Stimulated activated naive CD8-positive, alpha-beta T cell treated with anti-CD3 and anti-CD28 coated beads, Interleukin-15, Interleukin-2, amounts not matched to agents 100 U/mL and 50 U/mL, for 24 hours (primary cell): ENCODE data around the gene SMARCAD1.

ENCODE experiments used
- ATAC-seq: fragments of 150-1000 bp; cut with Tn5 transposase; one replicate; pipeline ENCODE4 v1.10.0; 2021
- DNase-seq: peaks from one replicate; pipeline ENCODE4 v3.0.0; 2021

SMARCAD1 gene

GRCh38 chr4:94228493-94229216 is 21.0 kb downstream of the SMARCAD1 start:
- ATAC-seq (no peak), DNase-seq (no peak)

DNA sequence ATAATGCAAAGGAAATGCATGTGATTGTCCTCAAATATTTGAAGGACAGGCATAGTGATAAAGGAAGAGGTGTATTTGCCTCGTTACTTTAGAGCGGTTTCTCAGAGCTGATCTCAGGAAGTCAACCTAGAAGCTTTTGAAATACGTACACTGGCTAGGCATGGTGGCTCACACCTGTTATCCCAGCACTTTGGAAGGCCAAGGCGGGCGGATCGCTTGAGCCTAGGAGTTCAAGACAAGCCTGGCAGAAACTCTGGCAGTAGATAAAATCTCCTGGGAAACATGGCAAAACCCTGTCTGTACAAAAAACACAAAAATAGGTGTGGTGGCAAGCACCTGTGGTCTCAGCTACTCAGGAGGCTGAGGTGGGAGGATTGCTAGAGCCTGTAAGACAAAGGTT is 24.9 kb downstream of the SMARCAD1 start:
- ATAC-seq = no peak
- DNase-seq = no peak

DNA sequence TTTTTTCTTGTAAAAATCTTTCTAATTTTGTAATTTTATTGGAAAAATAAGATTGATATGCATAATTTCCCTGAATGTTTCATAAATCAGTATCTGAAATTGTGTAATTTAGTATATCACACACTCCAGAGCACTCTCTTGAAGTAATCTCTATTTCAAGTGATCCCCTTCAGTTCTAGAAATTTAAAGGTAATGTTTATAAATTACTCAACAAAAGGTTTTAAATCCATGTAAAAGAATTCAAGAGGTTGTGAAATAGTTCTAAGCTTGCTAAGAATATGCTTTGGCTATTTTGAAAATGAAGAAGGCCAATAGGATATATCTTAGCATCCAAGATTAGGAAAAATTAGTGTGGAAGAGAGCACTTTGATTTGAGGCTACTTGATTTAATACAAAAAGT is 28.2 kb downstream of the SMARCAD1 start:
- no peak for ATAC-seq
- DNase-seq = no peak

GRCh38 chr4:94237271-94237670 is 29.6 kb downstream of the SMARCAD1 start:
- DNase-seq (no peak), ATAC-seq (no peak)

- ATAC-seq (no peak), DNase-seq (no peak)
These were observed 30.5 kb downstream of the SMARCAD1 start for GRCh38 chr4:94238160-94238559.

GRCh38 chr4:94240384-94240783 is 32.7 kb downstream of the SMARCAD1 start:
- DNase-seq (no peak), ATAC-seq (no peak)

DNA sequence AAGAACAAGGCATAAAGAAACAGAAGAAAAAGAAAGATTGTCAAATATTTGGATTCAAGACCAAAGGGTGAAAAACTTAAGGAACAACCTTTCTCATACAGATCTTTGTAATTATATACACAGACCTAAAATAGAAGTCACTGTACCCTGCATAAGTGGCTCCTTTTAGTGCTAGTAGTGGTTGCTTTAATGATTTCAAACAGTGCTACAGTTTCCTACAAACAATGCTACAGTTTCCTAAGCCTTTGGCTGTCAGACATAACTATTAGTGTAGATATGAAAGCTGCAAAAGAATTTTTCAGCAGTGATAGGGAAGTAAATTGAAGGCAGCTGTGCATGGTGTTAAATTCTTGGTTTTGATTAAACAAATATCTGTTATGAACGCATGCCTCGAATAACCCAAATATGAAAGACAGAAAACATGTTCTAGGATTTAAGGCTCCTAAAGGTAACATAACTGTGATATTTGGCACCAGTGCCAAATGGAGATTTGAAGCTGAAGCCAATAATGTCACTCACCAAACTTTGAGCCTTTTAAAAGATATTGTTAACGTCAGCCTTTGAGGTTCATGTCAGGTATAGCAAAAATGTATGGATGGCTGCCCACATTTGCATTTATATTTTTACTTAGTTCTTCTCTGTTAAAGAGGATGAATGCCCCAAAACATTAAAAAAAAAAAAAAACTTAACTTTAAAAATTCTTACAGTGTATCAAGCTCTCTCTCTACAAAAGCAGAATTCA is 36.6 kb downstream of the SMARCAD1 start:
- DNase-seq (no peak), ATAC-seq (no peak)

- ATAC-seq (no peak), DNase-seq (no peak)
These were observed 37.1 kb downstream of the SMARCAD1 start for GRCh38 chr4:94244829-94245185.

DNA sequence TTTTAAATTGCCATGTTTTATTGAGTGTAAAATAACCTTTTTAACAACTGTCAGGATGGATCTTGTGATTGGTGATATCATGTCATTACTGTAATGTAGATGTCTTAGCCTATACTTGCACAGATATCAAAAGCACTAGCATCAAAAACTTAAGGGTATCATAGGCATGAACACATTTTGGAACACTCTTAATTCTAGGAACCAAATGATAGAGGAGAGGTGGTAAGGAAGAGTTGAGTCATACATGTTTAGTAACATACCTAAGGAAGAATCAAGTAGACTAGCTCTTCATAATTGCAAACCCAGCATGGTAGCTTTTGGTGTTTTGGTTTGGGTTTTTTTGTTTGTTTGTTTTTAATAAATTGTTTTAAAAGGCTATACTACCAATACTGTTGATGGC is 43.4 kb downstream of the SMARCAD1 start:
- DNase-seq (no peak), ATAC-seq (no peak)

- ATAC-seq (no peak), DNase-seq (no peak)
These were observed 45.4 kb downstream of the SMARCAD1 start for GRCh38 chr4:94253036-94253435.

GRCh38 chr4:94256144-94256783 is 48.6 kb downstream of the SMARCAD1 start:
- ATAC-seq = no peak
- DNase-seq = no peak

- no peak for DNase-seq
- ATAC-seq = no peak
These were observed 49.2 kb downstream of the SMARCAD1 start for GRCh38 chr4:94256828-94257227.

- no peak for ATAC-seq
These were observed 54.7 kb downstream of the SMARCAD1 start for GRCh38 chr4:94262163-94263016.

DNA sequence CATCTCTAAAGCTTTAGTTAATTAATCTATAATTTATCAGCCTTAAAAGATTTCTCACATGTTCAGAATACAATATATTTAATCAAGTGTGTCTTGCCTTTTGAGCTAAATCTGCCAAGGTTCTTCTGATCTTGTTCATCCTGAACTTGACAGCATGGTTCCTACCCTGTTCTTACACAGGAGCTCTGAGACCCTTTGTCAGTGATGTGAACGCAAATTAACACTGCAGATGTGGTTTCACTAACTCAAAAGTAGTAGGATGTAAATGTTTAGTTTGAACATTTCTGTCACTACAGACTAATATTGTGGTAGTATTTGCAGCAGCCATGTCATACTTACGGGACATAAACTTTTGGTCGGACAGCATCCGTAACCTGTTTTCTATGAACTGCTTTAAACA is 59.4 kb downstream of the SMARCAD1 start:
- DNase-seq = no peak
- no peak for ATAC-seq

More at GRCh38 chr4:94262163-94263016, 54.7 kb downstream of the SMARCAD1 start:
- DNase-seq = no peak

DNA sequence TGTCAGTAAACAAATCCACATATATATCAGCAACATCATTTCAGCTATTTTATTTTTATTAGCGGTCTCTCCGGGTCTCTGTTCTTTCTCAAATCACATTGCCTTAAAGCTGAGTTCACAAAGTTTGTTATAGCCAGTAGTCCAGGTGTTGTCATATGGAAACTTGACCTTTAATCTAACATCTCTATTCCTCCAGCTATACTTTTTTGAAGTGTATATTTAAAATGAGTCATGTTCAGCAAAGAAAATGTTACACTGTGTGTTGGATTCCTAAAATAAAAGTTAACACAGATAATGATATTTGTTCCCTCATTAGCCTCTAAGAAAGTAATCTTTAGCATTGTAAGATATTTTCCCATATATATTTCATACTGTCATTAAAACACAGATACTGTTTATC is 63.6 kb downstream of the SMARCAD1 start:
- DNase-seq (no peak), ATAC-seq (no peak)

GRCh38 chr4:94274912-94275311 is 67.2 kb downstream of the SMARCAD1 start:
- ATAC-seq (no peak), DNase-seq (no peak)

GRCh38 chr4:94276204-94276603 is 68.5 kb downstream of the SMARCAD1 start:
- ATAC-seq = no peak
- DNase-seq = no peak

GRCh38 chr4:94277534-94277933 is 69.9 kb downstream of the SMARCAD1 start:
- ATAC-seq (no peak), DNase-seq (no peak)

GRCh38 chr4:94278781-94279180 is 71.1 kb downstream of the SMARCAD1 start:
- ATAC-seq (no peak), DNase-seq (no peak)

DNA sequence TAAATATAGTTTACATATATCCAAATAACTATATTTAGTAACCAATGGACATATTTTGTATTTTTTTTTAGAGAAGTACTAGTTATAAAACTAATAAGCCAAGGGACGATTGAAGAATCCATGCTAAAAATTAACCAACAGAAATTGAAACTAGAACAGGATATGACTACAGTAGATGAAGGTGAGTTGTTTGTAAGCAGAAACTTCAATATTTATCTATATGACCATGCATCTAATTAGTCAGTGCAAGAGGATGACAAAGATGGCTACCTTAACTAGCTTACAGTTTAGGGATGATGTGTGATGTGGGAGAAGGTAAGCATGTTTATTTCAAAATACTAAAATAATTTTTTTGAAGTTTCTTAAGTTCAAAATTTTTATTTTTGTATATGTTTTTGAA is 77.2 kb downstream of the SMARCAD1 start:
- no peak for DNase-seq
- ATAC-seq = no peak

DNA sequence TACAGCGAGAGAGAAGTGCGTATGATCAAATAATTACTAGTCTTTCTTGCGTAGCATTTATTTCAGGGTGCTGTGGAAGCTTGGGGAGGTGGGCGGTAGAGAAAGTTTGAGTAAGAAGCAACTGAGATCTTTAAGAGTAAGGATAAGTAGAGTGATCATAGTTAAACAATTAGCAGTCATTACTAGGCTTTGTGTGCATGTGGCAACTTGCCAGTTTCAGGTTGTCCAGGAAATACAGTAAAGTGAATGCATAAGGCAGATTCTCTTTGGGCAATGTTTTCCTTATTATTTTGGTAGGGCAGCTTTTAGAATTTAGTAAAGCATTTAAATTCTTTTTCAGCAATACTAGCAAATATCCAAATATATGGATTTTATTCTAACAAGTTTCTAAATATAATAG is 78.0 kb downstream of the SMARCAD1 start:
- ATAC-seq (no peak), DNase-seq (no peak)

GRCh38 chr4:94290245-94290644 is 82.6 kb downstream of the SMARCAD1 start:
- DNase-seq (no peak), ATAC-seq (no peak)
